ENCODE data around the gene SYNDIG1.

Gene SYNDIG1

GRCh38 chr20:24448170-24448569 lies 21.3 kb upstream of the SYNDIG1 start:
- DNase-seq, result no peak

GRCh38 chr20:24449026-24449720 lies 20.3 kb upstream of the SYNDIG1 start:
- DNase-seq, result no peak

- no peak for DNase-seq
Observed at GRCh38 chr20:24450177-24450576, 19.3 kb upstream of the SYNDIG1 start.

GRCh38 chr20:24450624-24451376 lies 18.6 kb upstream of the SYNDIG1 start:
- no peak for DNase-seq

GRCh38 chr20:24451428-24451827 lies 18.0 kb upstream of the SYNDIG1 start:
- no peak for DNase-seq

- DNase-seq, result no peak
Observed at GRCh38 chr20:24452016-24452415, 17.4 kb upstream of the SYNDIG1 start.

- no peak for DNase-seq
Observed at GRCh38 chr20:24452498-24453127, 16.8 kb upstream of the SYNDIG1 start.

GRCh38 chr20:24453869-24454268 lies 15.6 kb upstream of the SYNDIG1 start:
- DNase-seq, result no peak

- no peak for DNase-seq
Observed at GRCh38 chr20:24455081-24455480, 14.3 kb upstream of the SYNDIG1 start.

- no peak for DNase-seq
Observed at GRCh38 chr20:24456398-24456781, 13.0 kb upstream of the SYNDIG1 start.

- no peak for DNase-seq
Observed at GRCh38 chr20:24458436-24458835, 11.0 kb upstream of the SYNDIG1 start.

GRCh38 chr20:24459733-24460132 lies 9.7 kb upstream of the SYNDIG1 start:
- no peak for DNase-seq

GRCh38 chr20:24460712-24461111 lies 8.7 kb upstream of the SYNDIG1 start:
- DNase-seq, result no peak

- no peak for DNase-seq
Observed at GRCh38 chr20:24461848-24462247, 7.6 kb upstream of the SYNDIG1 start.

GRCh38 chr20:24462460-24463010 lies 6.9 kb upstream of the SYNDIG1 start:
- DNase-seq, result no peak

- DNase-seq, result no peak
Observed at GRCh38 chr20:24465159-24465558, 4.3 kb upstream of the SYNDIG1 start.

GRCh38 chr20:24465730-24466129 lies 3.7 kb upstream of the SYNDIG1 start:
- no peak for DNase-seq

- no peak for DNase-seq
Observed at GRCh38 chr20:24468401-24469115, 871 bp upstream of the SYNDIG1 start.

GRCh38 chr20:24469894-24470745 lies 691 bp downstream of the SYNDIG1 start:
- no peak for DNase-seq

- DNase-seq, result no peak
Observed at GRCh38 chr20:24470746-24471582, 1.5 kb downstream of the SYNDIG1 start.

GRCh38 chr20:24472426-24472825 lies 3.0 kb downstream of the SYNDIG1 start:
- DNase-seq, result no peak
